GM18867 (cell line): Measurements from ENCODE around the gene TRPV6.

Experiments
- ATAC-seq: cut with Tn5 transposase; IDR thresholded peaks from one replicate; pipeline ENCODE4 v1.9.1; 2021; ENCODE audit warnings: mild to moderate bottlenecking, moderate library complexity; ENCODE audit not compliant: unreplicated experiment

Gene TRPV6

DNA sequence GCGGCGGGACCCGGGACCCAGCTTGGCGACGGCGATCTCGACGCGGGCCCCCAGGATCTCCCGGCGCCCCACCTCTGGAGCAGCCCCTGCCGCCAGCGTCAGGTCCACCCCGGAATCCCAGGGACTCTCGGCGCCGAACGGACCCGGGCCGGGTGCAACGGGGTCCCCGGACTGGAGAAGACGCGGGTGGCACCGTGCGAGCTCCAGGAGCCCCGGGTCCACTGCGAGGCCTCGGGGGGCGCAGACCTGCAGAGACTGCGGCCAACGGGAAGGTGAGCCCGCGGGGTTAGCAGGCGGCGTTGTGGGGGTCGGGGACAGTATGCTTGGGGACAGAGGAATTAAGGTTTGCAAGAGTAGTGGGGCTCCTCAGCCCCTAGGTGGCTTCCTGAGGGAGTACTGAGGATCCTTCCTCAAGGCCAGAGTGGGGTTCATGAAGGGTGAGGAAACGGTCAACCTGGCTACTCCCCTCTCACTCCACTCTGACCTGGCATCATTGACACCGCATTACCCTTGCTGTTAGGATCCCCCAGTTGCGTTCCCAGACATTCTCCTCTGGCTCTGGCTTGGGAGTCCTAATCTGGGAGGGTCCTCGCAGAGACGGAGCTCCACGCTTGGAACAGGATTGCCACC lies 30.3 kb downstream of the TRPV6 start:
- ATAC-seq = peak; percentile 3

DNA sequence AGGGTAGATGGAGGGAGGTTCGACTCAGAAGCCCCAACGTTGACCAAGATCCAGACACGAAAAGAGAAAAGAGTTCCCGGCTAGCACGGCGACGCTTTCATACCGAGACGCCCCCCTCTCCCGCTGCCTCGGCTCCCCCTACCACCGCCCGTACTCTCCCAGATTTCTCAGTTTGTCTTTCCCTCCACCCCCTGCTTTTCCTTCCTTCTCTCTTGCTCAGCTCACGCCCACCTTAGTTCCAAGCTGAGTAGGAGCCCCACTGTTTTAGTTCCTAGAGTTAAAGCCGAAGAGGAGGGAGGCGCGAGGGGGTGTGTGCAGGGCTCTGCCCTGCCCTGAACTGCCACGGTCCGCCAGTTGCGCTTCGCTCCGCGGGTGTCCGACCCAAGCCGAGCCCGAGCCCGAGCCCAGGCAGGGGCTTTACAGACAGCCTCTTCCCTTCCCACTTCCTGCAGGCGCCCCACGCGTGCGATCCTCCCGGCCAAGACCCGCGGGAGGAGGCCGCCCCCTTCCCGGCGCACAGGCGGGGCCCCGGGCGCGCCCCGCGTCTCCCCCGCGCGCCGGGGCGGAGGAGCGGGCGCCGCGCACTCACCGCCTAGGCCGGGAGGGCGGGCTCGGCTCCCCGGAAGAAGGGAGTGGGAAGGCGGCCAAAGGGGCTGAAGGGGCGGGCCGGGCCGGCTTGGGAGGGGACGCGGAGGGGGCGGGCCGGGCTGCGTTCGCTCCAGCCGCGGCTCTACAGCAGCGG lies 31.0 kb downstream of the TRPV6 start, which contains the start of gene EPHB6:
Gene EPHB6, plus strand, starts transcription at position 705 of the 742 bp plus-strand sequence. CDS start 8,152 bp downstream, outside the sequence.
- peak; percentile 61 for ATAC-seq

DNA sequence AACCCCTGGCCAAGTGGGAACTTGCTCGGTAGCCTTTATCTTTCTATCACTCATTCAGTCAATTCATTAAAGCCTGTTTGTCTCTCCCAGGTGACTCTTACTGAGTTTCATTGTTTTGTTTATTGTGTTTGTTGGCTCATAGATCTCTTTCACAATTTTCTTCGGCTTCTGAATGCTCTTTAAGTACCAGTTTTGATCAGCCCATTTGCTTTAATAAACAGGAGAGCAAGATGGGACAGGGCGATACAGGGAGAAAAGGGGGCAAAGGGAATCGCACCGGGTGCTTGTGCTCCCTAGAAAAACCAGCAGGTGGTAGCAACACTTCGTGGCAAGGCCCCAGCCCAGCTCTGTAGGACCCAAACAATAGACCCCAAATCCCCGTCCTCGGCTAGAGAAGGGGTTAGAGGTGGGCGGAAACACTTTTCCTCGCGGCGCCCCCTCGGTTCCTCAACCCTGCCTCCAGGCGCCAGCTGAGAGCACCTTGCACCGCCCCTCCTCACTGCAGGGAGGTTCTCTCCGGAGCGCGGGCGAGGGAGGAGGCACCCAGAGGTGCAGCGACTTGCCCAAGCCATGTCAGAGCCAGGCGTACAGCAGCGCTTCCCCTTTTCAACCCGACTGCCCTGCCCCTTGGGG lies 31.7 kb downstream of the TRPV6 start:
- ATAC-seq = peak; percentile 85

DNA sequence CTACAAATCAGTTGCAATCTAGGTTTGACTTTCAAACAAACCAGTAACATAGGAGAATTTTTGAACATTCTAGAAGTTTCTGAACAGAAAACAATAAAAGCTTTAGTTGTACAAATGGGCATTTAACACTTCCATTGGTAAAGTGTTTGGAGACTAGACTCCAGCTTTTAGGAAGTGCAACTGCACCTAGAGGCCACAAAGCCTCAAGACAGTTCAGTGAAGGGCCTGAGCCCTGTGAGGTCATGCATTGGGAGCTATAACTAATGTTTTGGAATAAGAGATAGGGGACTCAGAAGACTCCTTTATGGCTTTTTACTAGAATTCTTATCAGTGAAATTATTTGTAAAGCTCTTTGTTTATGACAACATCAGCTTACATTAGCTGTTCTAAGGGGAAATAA lies 33.6 kb downstream of the TRPV6 start:
- no peak for ATAC-seq

DNA sequence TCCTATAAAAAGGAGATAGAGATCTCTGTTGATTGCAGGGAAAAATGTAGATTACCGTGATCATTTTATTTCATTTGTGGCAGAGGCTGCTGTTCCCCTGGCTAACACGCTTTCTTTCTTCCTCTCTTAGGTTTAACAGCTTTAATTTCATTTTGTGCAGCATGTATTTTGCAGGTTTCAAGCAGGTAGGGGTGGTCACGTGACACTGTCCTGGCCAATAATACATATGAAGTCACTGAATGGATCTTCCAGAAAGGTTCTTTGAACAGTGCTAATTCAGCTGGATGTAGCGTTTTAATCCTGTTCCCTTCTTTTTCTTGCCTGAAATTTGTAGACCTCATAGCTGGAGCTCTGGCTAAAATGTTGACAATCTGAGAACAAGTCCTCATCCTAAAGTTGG lies 34.3 kb downstream of the TRPV6 start:
- ATAC-seq = no peak

DNA sequence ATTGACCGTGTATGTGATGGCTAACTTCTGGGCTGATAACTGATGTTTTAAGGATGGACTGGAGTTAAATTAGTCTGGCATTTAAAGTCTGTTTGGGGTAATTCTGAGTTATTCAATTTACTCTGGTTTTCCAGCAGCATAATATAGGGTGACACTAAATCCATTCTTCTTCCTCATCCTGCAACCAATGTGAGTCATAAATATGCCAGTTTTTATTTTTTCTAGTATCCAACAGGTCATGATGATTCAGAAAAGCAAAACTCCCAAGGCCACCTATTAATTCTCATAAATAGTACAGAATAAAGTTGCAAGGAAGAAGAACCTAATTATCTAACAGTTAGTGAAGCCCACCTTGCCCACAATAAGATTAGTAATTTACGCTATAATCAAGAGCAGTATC lies 38.2 kb downstream of the TRPV6 start:
- ATAC-seq = no peak

DNA sequence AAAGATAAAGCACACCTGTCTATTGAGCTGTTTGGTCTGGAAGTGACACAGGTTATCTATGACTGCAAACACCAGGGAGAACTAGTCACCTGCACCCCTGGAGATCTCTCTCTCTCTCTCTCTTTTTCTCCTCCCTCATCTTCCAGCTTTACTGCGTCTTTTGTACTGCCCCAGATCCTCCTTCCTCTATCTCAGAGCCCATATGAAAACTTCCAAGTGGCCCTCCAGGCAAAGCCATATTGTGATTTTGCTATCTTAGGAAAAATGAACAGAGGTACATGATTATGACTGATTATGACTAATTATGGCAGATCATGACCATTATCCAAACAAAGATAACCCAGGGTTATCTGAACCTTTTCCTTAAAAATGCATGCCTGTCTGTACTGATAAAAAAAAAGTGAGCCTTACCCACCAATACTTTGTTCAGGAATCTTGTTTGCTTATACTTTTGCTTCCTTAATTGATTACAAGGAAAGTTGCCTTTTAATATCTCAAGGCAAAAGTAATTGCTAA lies 43.2 kb downstream of the TRPV6 start:
- ATAC-seq = no peak

DNA sequence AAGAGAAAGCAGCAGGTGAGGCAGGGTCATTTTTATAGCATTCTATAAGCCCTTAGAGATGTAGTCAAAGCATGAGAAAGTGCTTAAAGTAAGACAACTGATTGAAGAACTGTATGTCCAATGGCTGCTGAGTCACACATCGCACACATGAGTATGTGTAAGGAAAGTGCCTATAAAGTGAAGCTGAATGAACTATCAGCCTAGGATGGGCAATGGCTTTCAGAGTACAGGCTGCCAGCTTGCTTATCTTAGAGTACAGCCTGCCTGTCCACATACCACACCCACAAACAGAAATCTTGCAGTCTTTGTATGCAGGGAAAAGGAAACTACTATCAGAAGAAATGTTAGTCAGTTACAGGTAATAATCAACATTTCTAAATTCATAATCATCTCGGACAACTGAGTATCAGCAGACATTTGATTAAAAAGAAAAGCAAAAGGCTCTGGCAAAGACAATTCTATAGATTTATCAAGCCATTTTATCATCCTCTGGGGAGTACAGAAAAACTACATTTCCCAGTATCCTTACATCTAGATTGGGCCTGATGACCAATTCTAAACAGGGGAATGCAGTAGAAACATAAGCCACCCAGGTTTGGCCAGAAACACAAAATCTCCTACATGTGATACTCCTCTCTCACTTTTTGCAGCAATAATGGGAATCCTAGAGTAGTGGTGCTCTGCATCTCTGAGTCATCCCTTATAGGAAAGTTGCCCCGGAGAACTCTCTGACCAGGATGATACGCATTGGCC lies 46.9 kb downstream of the TRPV6 start:
- ATAC-seq = no peak

DNA sequence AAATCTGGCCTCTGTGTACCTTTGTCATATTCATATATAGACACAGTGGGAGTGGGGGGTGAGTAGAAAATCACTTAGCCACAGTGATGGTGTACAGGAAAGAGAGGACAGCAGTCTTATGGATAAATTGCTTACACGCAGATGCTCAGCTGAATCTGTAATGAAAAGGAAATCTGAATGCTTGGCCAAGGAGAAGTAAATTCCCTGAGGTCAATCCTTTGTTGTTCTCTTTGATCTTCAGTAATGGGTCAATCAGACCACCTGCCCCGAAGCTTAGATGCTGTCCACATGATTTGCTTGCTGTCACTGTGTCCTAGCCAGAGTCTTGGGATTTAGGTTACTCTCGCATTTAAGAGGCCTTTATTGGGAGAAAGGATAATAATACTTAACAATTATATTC lies 49.1 kb downstream of the TRPV6 start:
- ATAC-seq = no peak

DNA sequence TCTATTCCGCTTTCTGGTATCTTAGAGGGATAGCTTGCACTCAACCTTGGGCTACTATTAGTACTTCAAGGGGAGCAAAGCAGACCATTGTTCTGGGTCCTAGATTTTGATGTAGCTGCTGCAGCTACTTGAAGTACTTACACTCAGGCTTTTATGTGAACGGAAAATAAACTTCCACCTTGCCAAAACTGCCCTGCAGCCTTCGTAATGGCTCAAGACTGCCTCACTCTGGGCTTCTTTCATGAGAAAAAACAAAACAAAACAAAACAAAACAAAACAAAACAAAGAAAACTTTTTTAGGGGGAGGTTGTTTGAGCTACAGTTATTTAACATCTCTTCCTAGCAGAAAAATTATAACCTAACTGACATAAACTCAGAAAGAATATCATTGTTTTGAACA lies 50.1 kb downstream of the TRPV6 start:
- ATAC-seq = no peak

DNA sequence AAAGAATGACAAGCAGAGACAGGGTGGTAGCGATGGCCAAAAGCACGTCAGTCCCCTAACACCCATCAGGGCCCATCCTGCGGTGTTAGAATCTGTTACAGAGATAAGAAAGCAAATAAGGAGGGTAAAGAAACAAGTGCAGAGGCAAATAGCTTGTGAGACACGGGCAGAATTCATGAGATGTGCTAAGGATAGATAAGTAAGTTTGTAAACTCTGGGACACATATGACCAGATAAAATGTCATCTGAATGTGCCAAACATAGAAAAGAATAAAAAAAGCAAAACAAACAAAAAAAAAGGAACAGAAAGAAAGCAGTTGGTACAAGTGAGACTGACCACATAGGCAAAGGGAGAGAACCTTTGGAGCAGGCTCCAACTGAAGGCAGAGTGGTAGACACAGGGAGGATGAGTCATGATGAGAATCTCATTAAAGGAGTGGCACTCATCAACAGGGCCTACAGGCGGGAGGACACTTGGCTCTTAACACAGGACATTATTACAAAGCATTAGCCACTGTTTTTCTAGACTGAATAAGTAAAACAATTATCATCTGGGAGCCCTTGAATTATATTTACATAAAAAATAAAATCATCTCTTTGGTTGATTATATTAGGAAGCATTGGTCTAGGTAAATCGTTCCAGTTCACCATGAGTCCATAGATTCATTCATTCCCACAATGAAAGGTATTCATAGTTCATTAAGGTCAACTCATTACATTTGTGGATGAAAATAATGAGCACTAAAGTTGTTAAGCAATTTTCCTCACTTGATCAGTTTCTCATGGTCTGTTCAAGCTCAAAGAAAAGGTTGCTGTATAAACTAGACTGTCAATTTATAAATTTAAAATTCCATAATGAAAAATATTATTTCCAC lies 52.1 kb downstream of the TRPV6 start:
- ATAC-seq = peak; percentile 72

DNA sequence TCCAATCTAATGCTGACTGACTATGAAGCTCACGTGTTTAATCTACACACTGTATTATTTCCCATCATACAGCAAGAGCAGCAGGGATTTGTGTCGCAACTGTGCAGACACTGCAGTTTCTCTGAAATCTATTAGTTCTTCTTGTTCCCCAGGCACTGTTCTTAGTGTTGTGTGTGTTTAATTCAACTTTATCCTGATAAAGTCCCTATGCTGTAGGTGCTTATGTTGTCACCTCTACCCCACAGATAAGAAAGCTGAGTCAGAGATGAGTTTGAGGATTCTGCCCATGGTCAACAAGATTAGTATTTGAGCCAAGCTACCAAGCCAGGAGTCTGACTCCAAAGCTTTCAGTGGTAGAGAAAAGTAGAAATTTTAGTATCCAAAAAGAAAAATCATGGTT lies 53.1 kb downstream of the TRPV6 start:
- ATAC-seq = no peak

DNA sequence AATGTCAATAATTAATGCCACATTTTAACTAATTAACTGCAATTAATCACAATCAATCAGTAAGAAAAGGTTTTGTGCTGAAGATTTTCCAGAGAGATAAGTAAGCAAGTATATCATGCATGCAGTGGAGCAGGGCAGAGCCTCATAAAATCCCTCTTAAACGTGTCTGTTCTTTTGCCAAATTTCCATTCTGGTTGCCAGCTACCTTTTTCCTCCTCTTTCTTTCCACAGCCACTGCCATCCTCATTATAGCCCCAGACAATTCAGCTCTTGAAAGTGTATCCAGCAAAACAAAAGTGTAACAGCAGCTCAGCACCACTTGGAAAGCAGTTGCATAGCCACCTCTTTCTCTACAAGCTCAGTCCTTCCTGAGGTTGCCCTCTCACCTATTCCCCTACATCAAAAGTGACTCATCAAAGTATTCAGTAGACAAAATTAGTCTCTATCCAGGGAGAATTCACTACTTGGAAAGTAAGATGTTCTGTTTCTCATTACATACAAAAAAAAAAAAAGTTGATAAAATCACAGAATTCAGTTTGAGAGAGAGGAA lies 57.5 kb downstream of the TRPV6 start:
- no peak for ATAC-seq

DNA sequence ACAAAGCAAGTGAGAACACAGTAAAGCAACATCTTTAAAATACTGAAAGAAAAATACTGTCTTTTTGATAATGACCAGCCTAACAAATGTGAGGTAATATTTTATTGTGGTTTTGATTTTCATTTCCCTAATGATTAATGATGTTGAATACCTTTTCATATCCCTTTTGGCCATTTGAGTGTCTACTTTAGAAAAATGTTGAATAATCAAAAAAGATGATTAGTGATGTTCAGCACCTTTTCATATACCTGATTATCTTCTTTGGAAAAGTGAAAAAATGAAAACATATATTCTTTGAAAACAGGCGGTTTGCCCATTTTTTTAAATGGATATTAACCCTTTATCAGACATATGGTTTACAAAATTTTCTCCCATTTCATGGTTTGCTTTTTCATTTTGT lies 62.8 kb downstream of the TRPV6 start:
- ATAC-seq = no peak
